A549 (cell line): ENCODE results near the gene GTF3C5. TPM values are rescaled to one million over a fixed set of nuclear protein-coding genes. Genes with fewer than 3 reads are reported as not detected.

Experiments used
- ATAC-seq, 2 experiments: fragments of 200-7000 bp in 1 of 2; fragments of >200 bp in 1 of 2; cut with Nextera tagmentation in 1 of 2; cut with Tn5 transposase in 1 of 2; 3 replicates each; pipeline versions ENCODE4 v1.8.0 to v1.9.1; 2018 to 2020; ENCODE audit warnings: mild to moderate bottlenecking in 1 of 2, moderate library complexity in 1 of 2
- CTCF ChIA-PET: fragments of 300-600 bp; sonication (Branson Sonifier 250); formaldehyde crosslinking; extraction: SDS; loops from one replicate; lab custom pipeline; 2021; ENCODE audit warnings: antibody characterized with exemption, inconsistent platforms; lab: Yijun Ruan, JAX
- POLR2A ChIA-PET: fragments of 350-600 bp; formaldehyde crosslinking; extraction: SDS; loops from one replicate; lab custom pipeline; 2021; ENCODE audit warnings: antibody characterized with exemption, inconsistent platforms; lab: Yijun Ruan, JAX
- DNase-seq, 2 experiments: peaks; one replicate each; pipeline versions ENCODE4 v3.0.0 to v3.0.0-alpha.2; 2011 to 2016; ENCODE audit warnings: low read depth in 1 of 2, low spot score in 1 of 2
- FAIRE-seq: peaks from 2 replicates; lab custom pipeline; 2011; peaks lifted over from hg19 to GRCh38; lab: Jason Lieb, UNC
- H3K27ac ChIP-seq, 2 experiments: fragments of >200 bp; sonication (Bioruptor Twin); formaldehyde crosslinking; 3 replicates each; pipeline ENCODE4 v1.5.1; 2016 to 2017
- H3K4me1 ChIP-seq: fragments of >200 bp; sonication (Bioruptor Twin); formaldehyde crosslinking; 3 replicates; pipeline ENCODE4 v1.6.1; 2016
- H3K4me2 ChIP-seq: fragments of >200 bp; sonication (Bioruptor Twin); formaldehyde crosslinking; 3 replicates; pipeline ENCODE4 v1.6.1; 2016
- H3K4me3 ChIP-seq: fragments of >200 bp; sonication (Bioruptor Twin); formaldehyde crosslinking; 3 replicates; pipeline ENCODE4 v1.5.1; 2016
- H3K9me3 ChIP-seq: fragments of >200 bp; sonication (Bioruptor Twin); formaldehyde crosslinking; 3 replicates; pipeline ENCODE4 v1.6.1; 2016
- BHLHE40 ChIP-seq: IDR thresholded peaks from 2 replicates; pipeline ENCODE4 v1.6.1; 2012; ENCODE audit warnings: low read depth, low read length, inconsistent platforms
- CBX8 ChIP-seq: fragments of 200-600 bp; sonication (generic); IDR thresholded peaks from 2 replicates; pipeline ENCODE4 v1.6.1; 2016
- FOSL2 ChIP-seq, 2 experiments: fragments of 450-650 bp in 1 of 2; fragments of >200 bp in 1 of 2; sonication (Bioruptor Twin) in 1 of 2; formaldehyde crosslinking; IDR thresholded peaks; 2 replicates each; pipeline versions ENCODE4 v1.5.0 to v1.6.1; 2016 to 2020; ENCODE audit warnings: mild to moderate bottlenecking in 1 of 2, moderate library complexity in 1 of 2
- GATA3 ChIP-seq: IDR thresholded peaks from 2 replicates; pipeline ENCODE4 v1.6.1; 2012; ENCODE audit warnings: borderline replicate concordance
- HDAC2 ChIP-seq: fragments of 200-600 bp; sonication (generic); IDR thresholded peaks from 2 replicates; pipeline ENCODE4 v1.6.1; 2016
- HOXB13 ChIP-seq: fragments of 250-450 bp; sonication (Bioruptor Pico); IDR thresholded peaks from 2 replicates; pipeline ENCODE4 v1.5.0; 2020; ENCODE audit warnings: low read depth, mild to moderate bottlenecking, moderate library complexity
- NR3C1 ChIP-seq: fragments of >200 bp; sonication (Bioruptor Twin); formaldehyde crosslinking; IDR thresholded peaks from 3 replicates; pipeline ENCODE4 v1.6.1; 2017
- RAD21 ChIP-seq, 2 experiments: fragments of >200 bp in 1 of 2; sonication (Bioruptor Twin) in 1 of 2; formaldehyde crosslinking in 1 of 2; IDR thresholded peaks in 1 of 2; conservative IDR thresholded peaks in 1 of 2; 2 replicates in 1 of 2; 3 replicates in 1 of 2; pipeline ENCODE4 v1.6.1; 2012 to 2018; ENCODE audit warnings: inconsistent platforms in 1 of 2
- RARB ChIP-seq: fragments of 250-450 bp; sonication (Bioruptor Pico); IDR thresholded peaks from 2 replicates; pipeline ENCODE4 v1.8.0; 2021; ENCODE audit warnings: mild to moderate bottlenecking, moderate library complexity
- RCOR1 ChIP-seq: fragments of 150-350 bp; IDR thresholded peaks from 2 replicates; pipeline ENCODE4 v1.6.1; 2014; ENCODE audit warnings: antibody characterized with exemption, low read length, low read depth
- SMC3 ChIP-seq: fragments of >200 bp; sonication (Bioruptor Twin); formaldehyde crosslinking; IDR thresholded peaks from 3 replicates; pipeline ENCODE4 v1.6.1; 2018; ENCODE audit warnings: inconsistent platforms
- TP53 ChIP-seq: fragments of 250-450 bp; sonication (Bioruptor Pico); IDR thresholded peaks from 2 replicates; pipeline ENCODE4 v1.5.0; 2021; ENCODE audit warnings: mild to moderate bottlenecking, moderate library complexity
- WGBS: methylation state at CpG from one replicate; pipeline ENCODE4 v1.1.6; 2017; ENCODE audit errors: missing lambda C conversion rate; 5-methylcytosine and 5-hydroxymethylcytosine counted together
- polyA plus RNA-seq, 4 experiments: library from polyadenylated mRNA; depleted of rRNA in 3 of 4; stranded (reverse); fragments of >200 nt; fragmentation: RNase III in 1 of 4; extraction: RNeasy Plus Mini Kit Qiagen cat#74134 plus additional on column Dnase treatment in 1 of 4; gene quantifications; 2 replicates in 3 of 4; 3 replicates in 1 of 4; pipeline ENCODE4 v1.2.3, GENCODE V29; 2011 to 2017
- TF ChIP-seq, protein P1 (sequence below): fragments of >200 bp; sonication (Bioruptor Twin); formaldehyde crosslinking; IDR thresholded peaks from 2 replicates; pipeline ENCODE4 v1.6.1; 2016
- TF ChIP-seq, protein P2 (sequence below): IDR thresholded peaks from 2 replicates; pipeline ENCODE4 v1.6.1; 2012; ENCODE audit warnings: low read depth, borderline replicate concordance
- TF ChIP-seq, protein P3 (sequence below): fragments of 250-450 bp; sonication (Bioruptor Pico); IDR thresholded peaks from 2 replicates; pipeline ENCODE4 v1.5.0; 2021; ENCODE audit warnings: mild to moderate bottlenecking, moderate library complexity, borderline replicate concordance
- TF ChIP-seq, protein P4 (sequence below): fragments of >200 bp; sonication (Bioruptor Twin); formaldehyde crosslinking; IDR thresholded peaks from 3 replicates; pipeline ENCODE4 v1.5.1; 2016

The GTF3C5 gene
- polyA plus RNA-seq, 2 of the 4 experiments (the other 2 are of a cell fraction), result 57.2 to 80.3 TPM

DNA sequence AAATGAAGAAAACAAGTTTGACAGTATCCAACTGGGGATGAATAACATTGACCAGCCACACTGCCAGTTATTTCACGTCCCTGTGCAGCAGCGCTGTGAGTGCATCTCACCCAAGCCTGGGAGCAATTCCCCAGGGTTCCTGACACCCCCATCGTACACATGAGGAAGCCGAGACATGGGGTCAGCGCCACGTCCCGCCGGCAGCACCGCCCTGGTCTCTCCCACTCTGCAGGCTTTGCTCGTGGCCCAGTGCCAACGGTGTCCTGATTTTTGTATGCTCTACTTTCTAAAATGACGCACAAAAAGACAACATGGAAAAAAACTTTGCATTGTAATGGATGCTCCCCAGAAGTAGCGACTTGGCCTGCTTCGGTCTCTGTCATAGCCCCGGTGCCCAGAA lies 14.3 kb downstream of the GTF3C5 start:
- CTCF ChIA-PET, result interaction anchor here (0.8 to 1.7 kb wide), 5 partner anchors 20 to 102 kb away, joined by 3 to 6 read pairs (median 5); no protein-coding TSS in a partner anchor
- Histone ChIP-seq H3K4me2 (no peak overlapping the region), H3K9me3 (no peaks in the 10 kb centered on the region), H3K27ac (no peak overlapping the region), H3K4me3 (no peak overlapping the region), H3K4me1 (no peaks in the 10 kb centered on the region)
- ATAC-seq (no peak), FAIRE-seq (no peak), DNase-seq (no peak)
- TF ChIP-seq, protein P1, sequence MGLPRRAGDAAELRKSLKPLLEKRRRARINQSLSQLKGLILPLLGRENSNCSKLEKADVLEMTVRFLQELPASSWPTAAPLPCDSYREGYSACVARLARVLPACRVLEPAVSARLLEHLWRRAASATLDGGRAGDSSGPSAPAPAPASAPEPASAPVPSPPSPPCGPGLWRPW, result no peak
- TF ChIP-seq, protein P2, sequence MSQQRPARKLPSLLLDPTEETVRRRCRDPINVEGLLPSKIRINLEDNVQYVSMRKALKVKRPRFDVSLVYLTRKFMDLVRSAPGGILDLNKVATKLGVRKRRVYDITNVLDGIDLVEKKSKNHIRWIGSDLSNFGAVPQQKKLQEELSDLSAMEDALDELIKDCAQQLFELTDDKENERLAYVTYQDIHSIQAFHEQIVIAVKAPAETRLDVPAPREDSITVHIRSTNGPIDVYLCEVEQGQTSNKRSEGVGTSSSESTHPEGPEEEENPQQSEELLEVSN, result no peak
- TF ChIP-seq CBX8, result no peak
- 93% methylated on average over 15 of the region's 15 CpGs for WGBS
- POLR2A ChIA-PET, result no interaction called here

DNA sequence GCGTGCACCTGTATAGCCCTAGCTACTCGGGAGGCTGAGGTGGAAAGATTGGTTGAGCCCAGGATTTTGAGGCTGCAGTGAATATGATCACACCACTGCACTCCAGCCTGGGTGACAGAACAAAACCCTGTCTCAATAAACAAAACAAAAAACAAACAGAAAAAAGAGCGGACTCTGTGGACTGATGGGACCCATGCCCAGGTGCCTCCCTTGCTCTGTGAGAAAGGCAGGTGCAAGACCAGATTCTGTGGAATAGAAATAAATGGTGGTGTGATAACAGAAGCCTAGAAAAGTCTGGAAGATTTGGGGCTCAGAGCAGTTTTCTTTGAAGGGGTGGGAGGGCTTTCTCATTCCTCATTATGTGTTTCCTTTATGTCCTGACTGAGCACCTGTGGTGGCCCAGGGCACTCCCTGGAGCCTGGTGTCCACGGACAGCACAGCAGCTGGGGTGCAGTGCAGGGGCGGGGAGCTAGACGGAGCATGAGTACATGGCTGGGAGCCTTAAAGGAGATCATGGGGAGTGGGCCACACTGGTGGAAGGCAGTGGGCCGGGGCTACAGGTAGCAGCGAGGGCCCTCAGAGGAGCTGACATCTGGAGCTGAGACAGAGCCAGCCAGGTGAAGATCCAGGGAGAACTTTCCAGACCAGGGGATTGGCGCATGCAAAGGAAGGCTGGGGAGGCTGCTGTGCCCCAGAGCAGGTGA lies 15.6 kb downstream of the GTF3C5 start:
- TF ChIP-seq FOSL2 (IDR thresholded peaks at IDR 0.05) (no peak), FOSL2 (CRISPR knock-in tag; IDR thresholded peaks at IDR 0.05) (no peak)
- Histone ChIP-seq H3K27ac (no peak overlapping the region), H3K9me3 (no peaks in the 10 kb centered on the region), H3K4me1 (no peaks in the 10 kb centered on the region), H3K4me2 (no peak overlapping the region), H3K4me3 (no peak overlapping the region)
- WGBS, result 95% methylated on average over 9 of the region's 9 CpGs
- CTCF ChIA-PET, result interaction anchor here (0.8 to 2.7 kb wide), 8 partner anchors 21 to 103 kb away, joined by 3 to 8 read pairs (median 4); no protein-coding TSS in a partner anchor
- no peak for FAIRE-seq
- POLR2A ChIA-PET, result interaction anchor here (0.6 kb wide), 1 partner anchor 16 kb away, joined by 3 read pairs; no protein-coding TSS in a partner anchor
- DNase-seq, result no peak
- no peak for ATAC-seq

DNA sequence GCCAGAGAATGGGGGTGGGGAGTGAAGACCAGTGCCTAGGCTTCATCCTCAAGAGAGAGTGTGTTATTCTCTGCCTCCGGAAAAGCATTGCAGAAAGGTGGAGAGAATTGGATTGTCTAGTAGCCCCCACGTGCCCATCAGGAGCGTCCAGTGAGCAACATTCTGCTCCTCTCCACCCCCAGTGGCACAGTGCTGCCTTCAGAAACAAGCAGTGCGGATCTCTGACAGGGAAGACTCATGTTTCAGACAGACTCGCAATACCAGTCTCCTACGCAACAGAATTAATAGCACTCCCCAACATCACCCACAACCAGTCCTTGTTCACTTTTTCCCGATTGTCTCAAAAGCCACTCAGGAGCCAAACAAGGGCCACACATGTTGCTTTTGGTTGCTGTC lies 16.1 kb downstream of the GTF3C5 start:
- Histone ChIP-seq H3K4me1 (no peaks in the 10 kb centered on the region), H3K4me2 (no peak overlapping the region), H3K9me3 (no peaks in the 10 kb centered on the region), H3K27ac (no peak overlapping the region), H3K4me3 (no peak overlapping the region)
- DNase-seq, result no peak
- CTCF ChIA-PET, result interaction anchor here (1.0 to 2.7 kb wide), 3 partner anchors 25 to 101 kb away, joined by 3 to 8 read pairs (median 5); no protein-coding TSS in a partner anchor
- TF ChIP-seq, protein P3, sequence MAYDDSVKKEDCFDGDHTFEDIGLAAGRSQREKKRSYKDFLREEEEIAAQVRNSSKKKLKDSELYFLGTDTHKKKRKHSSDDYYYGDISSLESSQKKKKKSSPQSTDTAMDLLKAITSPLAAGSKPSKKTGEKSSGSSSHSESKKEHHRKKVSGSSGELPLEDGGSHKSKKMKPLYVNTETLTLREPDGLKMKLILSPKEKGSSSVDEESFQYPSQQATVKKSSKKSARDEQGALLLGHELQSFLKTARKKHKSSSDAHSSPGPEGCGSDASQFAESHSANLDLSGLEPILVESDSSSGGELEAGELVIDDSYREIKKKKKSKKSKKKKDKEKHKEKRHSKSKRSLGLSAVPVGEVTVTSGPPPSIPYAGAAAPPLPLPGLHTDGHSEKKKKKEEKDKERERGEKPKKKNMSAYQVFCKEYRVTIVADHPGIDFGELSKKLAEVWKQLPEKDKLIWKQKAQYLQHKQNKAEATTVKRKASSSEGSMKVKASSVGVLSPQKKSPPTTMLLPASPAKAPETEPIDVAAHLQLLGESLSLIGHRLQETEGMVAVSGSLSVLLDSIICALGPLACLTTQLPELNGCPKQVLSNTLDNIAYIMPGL (CRISPR knock-in tag), result no peak
- TF ChIP-seq HOXB13 (CRISPR knock-in tag), result no peak
- no peak for TF ChIP-seq RCOR1
- WGBS, result 92% methylated on average over 7 of the region's 7 CpGs
- POLR2A ChIA-PET, result no interaction called here
- no peak for FAIRE-seq
- no peak for ATAC-seq

DNA sequence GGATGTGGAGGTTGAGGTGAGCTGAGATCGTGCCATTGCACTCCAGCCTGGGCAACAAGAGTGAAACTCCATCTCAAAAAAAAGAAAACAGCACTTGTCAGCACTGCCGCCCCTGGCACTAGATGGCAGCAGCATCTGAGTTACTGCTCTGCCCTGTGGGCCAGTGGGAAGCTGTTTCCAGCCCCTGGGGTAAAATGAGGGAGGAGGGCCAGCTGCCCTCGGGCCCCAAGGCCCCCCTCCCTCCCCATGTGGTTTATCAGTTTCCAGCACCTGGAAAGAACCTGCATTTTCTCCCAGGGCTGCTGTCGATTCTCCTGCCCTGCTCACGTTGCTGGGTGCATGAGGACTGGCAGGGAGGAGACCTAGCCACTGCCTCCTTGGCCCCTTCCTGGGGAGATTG lies 17.8 kb downstream of the GTF3C5 start:
- CTCF ChIA-PET, result interaction anchor here (0.6 to 2.7 kb wide), 19 partner anchors 8 to 99 kb away, joined by 3 to 12 read pairs (median 4); no protein-coding TSS in a partner anchor
- TF ChIP-seq RAD21 (conservative IDR thresholded peaks at IDR 0.05 in 1 of 2, IDR thresholded peaks at IDR 0.05 in 1 of 2) (peak; percentile 16 to 49; a peak in 2 of 5 replicates), GATA3 (no peak), NR3C1 (no peak), TP53 (CRISPR knock-in tag) (no peak), SMC3 (0 out of 3 replicates have a peak, but pooled peaks have one; percentile 8), BHLHE40 (no peak), RARB (CRISPR knock-in tag) (no peak), CBX8 (no peak), HDAC2 (no peak)
- TF ChIP-seq, protein P4, sequence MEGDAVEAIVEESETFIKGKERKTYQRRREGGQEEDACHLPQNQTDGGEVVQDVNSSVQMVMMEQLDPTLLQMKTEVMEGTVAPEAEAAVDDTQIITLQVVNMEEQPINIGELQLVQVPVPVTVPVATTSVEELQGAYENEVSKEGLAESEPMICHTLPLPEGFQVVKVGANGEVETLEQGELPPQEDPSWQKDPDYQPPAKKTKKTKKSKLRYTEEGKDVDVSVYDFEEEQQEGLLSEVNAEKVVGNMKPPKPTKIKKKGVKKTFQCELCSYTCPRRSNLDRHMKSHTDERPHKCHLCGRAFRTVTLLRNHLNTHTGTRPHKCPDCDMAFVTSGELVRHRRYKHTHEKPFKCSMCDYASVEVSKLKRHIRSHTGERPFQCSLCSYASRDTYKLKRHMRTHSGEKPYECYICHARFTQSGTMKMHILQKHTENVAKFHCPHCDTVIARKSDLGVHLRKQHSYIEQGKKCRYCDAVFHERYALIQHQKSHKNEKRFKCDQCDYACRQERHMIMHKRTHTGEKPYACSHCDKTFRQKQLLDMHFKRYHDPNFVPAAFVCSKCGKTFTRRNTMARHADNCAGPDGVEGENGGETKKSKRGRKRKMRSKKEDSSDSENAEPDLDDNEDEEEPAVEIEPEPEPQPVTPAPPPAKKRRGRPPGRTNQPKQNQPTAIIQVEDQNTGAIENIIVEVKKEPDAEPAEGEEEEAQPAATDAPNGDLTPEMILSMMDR, result peak; percentile 40
- no peak overlapping the region for H3K27ac ChIP-seq
- no peaks in the 10 kb centered on the region for H3K4me1 ChIP-seq
- H3K9me3 ChIP-seq, result no peaks in the 10 kb centered on the region
- H3K4me3 ChIP-seq, result no peak overlapping the region
- 70% methylated on average over 4 of the region's 5 CpGs for WGBS
- peak; percentile 35 to 46 for DNase-seq
- no peak for FAIRE-seq
- no peak overlapping the region for H3K4me2 ChIP-seq
- POLR2A ChIA-PET, result interaction anchor here (1.2 kb wide), 1 partner anchor 18 kb away, joined by 7 read pairs; the partner anchor contains the start of gene GTF3C5
- ATAC-seq, result peak; percentile 68 to 89; a peak in 5 of 6 replicates
